ENCODE measurements around the gene PQBP1.

DNA sequence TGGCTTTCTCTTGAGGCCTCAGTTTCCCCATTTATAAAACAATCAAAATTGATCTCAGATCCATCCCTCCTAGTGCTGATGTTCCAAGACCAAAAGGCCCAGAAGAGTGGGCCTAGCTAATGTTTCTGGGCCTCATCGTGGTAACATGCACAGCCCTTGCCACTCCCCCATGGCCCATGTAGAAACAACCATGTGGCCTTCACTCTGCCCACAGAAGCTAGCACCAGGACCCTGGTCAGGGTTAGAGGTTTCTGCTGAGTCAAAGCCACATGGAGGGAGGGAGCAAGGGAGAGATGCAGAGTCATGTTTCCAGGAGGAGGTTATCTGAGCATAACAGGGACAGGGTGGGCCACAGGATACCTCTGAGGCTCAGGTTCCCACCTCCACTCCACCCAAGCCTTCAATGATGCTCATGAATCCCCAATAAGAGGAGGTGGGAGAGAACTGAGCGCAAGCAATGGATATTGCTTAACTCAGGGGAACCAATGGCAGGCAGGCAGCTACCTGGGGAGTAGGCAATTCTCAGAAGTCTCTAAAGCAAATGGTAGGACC is 42.8 kb downstream of the PQBP1 start:
- TF ChIP-seq, protein P1, sequence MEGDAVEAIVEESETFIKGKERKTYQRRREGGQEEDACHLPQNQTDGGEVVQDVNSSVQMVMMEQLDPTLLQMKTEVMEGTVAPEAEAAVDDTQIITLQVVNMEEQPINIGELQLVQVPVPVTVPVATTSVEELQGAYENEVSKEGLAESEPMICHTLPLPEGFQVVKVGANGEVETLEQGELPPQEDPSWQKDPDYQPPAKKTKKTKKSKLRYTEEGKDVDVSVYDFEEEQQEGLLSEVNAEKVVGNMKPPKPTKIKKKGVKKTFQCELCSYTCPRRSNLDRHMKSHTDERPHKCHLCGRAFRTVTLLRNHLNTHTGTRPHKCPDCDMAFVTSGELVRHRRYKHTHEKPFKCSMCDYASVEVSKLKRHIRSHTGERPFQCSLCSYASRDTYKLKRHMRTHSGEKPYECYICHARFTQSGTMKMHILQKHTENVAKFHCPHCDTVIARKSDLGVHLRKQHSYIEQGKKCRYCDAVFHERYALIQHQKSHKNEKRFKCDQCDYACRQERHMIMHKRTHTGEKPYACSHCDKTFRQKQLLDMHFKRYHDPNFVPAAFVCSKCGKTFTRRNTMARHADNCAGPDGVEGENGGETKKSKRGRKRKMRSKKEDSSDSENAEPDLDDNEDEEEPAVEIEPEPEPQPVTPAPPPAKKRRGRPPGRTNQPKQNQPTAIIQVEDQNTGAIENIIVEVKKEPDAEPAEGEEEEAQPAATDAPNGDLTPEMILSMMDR (IDR thresholded peaks at IDR 0.05; ENCODE audit: low read length) = no peak
- TF ChIP-seq EZH2phosphoT487 (IDR thresholded peaks at IDR 0.05; ENCODE audit: low read length) = no peak
